ENCODE results near the gene HPGD. TPM values are rescaled to one million over a fixed set of nuclear protein-coding genes. Genes with fewer than 3 reads are reported as not detected.

HPGD gene
- total RNA-seq, 2 experiments from 2014 or later = 0.76 TPM; not detected in 1

DNA sequence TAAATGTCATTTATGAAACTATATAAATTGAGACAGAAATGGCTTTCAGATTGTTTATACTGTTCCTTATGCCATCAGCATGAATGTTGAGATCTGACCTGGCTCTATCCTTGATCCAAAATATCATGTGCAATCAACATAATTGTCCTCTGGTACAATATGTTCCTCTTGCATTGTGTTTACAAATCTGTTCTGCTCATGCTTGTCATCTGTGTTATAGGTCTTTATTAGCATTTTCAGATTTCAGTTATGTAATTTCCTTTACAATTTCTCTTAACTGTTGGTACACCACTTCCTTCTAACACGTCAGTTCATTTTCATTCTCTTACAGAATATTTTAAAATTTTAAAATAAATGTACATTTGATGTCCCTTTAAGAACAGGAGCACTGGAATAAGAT is 1.6 kb downstream of the HPGD start:
- no peaks in the 10 kb centered on the region for H3K79me2 ChIP-seq (ENCODE audit: insufficient read depth, low read depth, low read length)
- POLR2A ChIA-PET = interaction anchor here (0.5 kb wide), 1 partner anchor 22 kb away, joined by 3 read pairs; no protein-coding TSS in a partner anchor
- H4K20me1 ChIP-seq (ENCODE audit: insufficient read depth, low read length) = no peaks in the 10 kb centered on the region
- TF ChIP-seq EZH2phosphoT487 (IDR thresholded peaks at IDR 0.05; ENCODE audit: borderline replicate concordance, low read depth, low read length) (no peak), CTCF (conservative IDR thresholded peaks at IDR 0.05; ENCODE audit: low read length) (no peak)
- intact Hi-C loops (cut with micrococcal nuclease; ENCODE audit: unreplicated experiment) = no loop called here
- H3K4me3 ChIP-seq (ENCODE audit: low read depth, low read length, poor library complexity, severe bottlenecking) = no peak overlapping the region
- no peaks in the 10 kb centered on the region for H3K36me3 ChIP-seq (ENCODE audit: insufficient read depth, low read length)
- H3K9me2 ChIP-seq (ENCODE audit: insufficient read depth, low read length) = no peaks in the 10 kb centered on the region
- H3K4me1 ChIP-seq (ENCODE audit: insufficient read depth, low read length, poor library complexity, severe bottlenecking) = no peaks in the 10 kb centered on the region
- H3K9me3 ChIP-seq (ENCODE audit: low read length) = no peaks in the 10 kb centered on the region
- no peak for DNase-seq (ENCODE audit: low spot score)
- H3K4me2 ChIP-seq (ENCODE audit: low read length) = no peak overlapping the region
- no TSS peak for BruUV-seq (replicated peaks)
- H2AFZ ChIP-seq (ENCODE audit: low read length) = no peak overlapping the region
- no peak overlapping the region for H3K27ac ChIP-seq (ENCODE audit: low read depth, low read length, poor library complexity, severe bottlenecking)
- CTCF ChIA-PET (ENCODE audit: unreplicated experiment) = no interaction called here

DNA sequence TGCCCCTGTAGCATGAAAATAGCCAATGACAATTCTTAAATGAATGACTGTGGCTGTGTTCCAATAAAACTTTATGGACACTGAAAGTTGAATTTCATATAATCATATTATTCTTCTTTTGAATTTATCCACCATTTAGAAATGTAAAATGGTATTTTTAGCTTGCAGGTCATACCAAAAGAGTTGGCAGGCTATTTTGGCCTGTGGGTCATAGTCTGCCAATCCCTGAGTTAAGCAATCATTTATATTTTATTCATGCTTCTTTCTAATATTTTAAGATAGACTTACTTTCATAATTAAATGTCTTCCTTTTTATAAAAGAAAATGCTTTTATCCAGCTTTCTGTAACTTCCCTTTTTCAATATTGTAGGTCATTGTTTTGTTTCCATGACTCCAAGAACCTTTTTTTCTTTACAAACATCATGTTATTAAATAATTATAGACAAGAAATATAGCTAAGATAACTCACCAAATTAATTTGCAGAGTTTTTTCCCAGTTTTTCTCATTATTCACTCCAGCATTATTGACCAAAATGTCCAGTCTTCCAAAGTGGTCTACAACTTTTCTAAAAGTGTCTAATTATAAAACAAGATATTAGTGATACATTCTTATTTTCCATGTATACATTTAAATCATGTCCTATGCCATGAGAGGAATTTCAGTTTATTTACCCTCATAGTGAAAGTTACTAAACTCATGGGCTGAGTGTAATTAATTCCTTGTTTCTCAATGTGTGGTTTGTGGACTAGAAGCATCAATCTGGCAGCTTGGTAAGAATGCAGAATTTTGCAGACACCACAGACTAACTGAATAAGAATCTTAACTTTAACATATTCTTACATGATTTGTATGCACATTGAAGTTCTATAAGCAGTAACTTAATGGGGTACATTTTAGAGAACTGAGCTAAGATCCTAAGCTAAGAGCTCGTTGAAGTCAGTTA is 4.5 kb downstream of the HPGD start:
- ChIA-PET CTCF (ENCODE audit: unreplicated experiment) (no interaction called here), POLR2A (interaction anchor here (0.5 to 1.7 kb wide), 6 partner anchors 8 to 73 kb away, joined by 3 to 6 read pairs (median 4); no protein-coding TSS in a partner anchor)
- no peaks in the 10 kb centered on the region for H3K36me3 ChIP-seq (ENCODE audit: insufficient read depth, low read length)
- no TSS peak for BruUV-seq (replicated peaks)
- intact Hi-C loops (cut with micrococcal nuclease; ENCODE audit: unreplicated experiment) = no loop called here
- no peak overlapping the region for H2AFZ ChIP-seq (ENCODE audit: low read length)
- no peak overlapping the region for H3K4me2 ChIP-seq (ENCODE audit: low read length)
- no peaks in the 10 kb centered on the region for H4K20me1 ChIP-seq (ENCODE audit: insufficient read depth, low read length)
- H3K79me2 ChIP-seq (ENCODE audit: insufficient read depth, low read depth, low read length) = no peaks in the 10 kb centered on the region
- no peaks in the 10 kb centered on the region for H3K4me1 ChIP-seq (ENCODE audit: insufficient read depth, low read length, poor library complexity, severe bottlenecking)
- H3K4me3 ChIP-seq (ENCODE audit: low read depth, low read length, poor library complexity, severe bottlenecking) = no peak overlapping the region
- H3K27ac ChIP-seq (ENCODE audit: low read depth, low read length, poor library complexity, severe bottlenecking) = no peak overlapping the region
- H3K9me3 ChIP-seq (ENCODE audit: low read length) = no peaks in the 10 kb centered on the region
- DNase-seq (ENCODE audit: low spot score) = no peak
- no peak for TF ChIP-seq EZH2phosphoT487 (IDR thresholded peaks at IDR 0.05; ENCODE audit: borderline replicate concordance, low read depth, low read length)
- no peaks in the 10 kb centered on the region for H3K9me2 ChIP-seq (ENCODE audit: insufficient read depth, low read length)

DNA sequence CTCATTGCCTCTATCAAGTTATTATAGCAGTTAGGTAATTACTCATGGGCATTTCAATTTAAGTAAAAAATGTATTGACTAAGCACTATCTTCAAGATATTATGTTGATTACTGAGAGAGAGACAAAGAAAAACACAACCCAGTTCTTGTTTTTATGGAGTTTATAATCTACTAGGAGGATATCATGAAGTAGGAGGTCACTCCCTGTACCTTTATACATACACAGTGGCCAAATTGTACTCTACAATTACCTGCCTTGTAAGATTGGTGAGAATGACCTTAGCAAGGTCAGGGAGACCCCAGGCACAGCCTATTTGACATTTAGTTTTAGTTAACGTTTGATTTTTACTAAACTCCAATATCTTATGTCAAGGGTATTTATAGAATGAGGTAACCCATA is 5.5 kb downstream of the HPGD start:
- ChIA-PET POLR2A (interaction anchor here (1.2 kb wide), 2 partner anchors 10 to 72 kb away, joined by 3 read pairs; no protein-coding TSS in a partner anchor), CTCF (ENCODE audit: unreplicated experiment) (no interaction called here)
- no peak for DNase-seq (ENCODE audit: low spot score)
- TF ChIP-seq EZH2phosphoT487 (IDR thresholded peaks at IDR 0.05; ENCODE audit: borderline replicate concordance, low read depth, low read length) (no peak), CTCF (conservative IDR thresholded peaks at IDR 0.05; ENCODE audit: low read length) (no peak)
- Histone ChIP-seq H3K79me2 (ENCODE audit: insufficient read depth, low read depth, low read length) (no peaks in the 10 kb centered on the region), H3K4me3 (ENCODE audit: low read depth, low read length, poor library complexity, severe bottlenecking) (no peak overlapping the region), H3K36me3 (ENCODE audit: insufficient read depth, low read length) (no peaks in the 10 kb centered on the region), H2AFZ (ENCODE audit: low read length) (no peak overlapping the region), H3K4me2 (ENCODE audit: low read length) (no peak overlapping the region), H4K20me1 (ENCODE audit: insufficient read depth, low read length) (no peaks in the 10 kb centered on the region), H3K9me3 (ENCODE audit: low read length) (no peaks in the 10 kb centered on the region), H3K9me2 (ENCODE audit: insufficient read depth, low read length) (no peaks in the 10 kb centered on the region), H3K27ac (ENCODE audit: low read depth, low read length, poor library complexity, severe bottlenecking) (no peak overlapping the region), H3K4me1 (ENCODE audit: insufficient read depth, low read length, poor library complexity, severe bottlenecking) (no peaks in the 10 kb centered on the region)
- intact Hi-C loops (cut with micrococcal nuclease; ENCODE audit: unreplicated experiment) = no loop called here
- no TSS peak for BruUV-seq (replicated peaks)
